ENCODE measurements around the gene RHOJ.

RHOJ gene

DNA sequence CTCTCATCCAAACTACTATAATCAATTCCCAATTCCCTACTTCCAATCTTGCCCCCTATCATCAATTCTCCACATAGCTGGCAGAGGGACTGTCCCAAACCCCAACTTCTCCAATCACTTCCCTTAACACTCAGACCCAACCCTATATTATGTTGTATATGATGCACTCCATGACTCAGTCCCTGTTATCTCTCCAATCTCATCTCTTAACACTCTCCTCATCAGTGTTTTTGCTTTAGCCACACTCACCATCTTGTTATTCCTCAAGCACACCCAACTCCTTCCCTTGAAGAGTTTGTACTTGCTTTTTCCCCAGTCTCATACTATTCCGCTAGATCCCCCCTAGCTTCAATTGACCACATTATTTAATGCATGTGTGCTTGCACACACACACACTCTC is 4.9 kb downstream of the RHOJ start:
- no peak for DNase-seq

DNA sequence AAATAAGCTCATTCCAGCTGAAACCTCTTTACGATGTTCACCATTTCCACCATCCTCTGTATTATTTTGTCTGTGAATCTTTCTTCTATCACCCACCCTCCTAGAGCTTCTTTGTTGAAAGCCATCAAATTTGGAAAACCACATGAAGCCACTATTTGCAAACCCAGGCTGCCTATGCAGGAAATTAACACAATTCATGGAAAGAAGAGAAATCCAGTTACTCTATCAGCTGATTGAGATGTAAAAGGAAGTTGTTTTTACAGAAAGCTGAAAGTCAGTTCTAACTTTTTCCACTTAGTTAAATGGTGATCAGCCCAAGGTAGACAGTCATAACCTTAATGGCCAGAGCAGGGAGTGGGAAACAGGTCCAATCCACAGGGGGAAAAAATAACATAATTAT is 6.6 kb downstream of the RHOJ start:
- no peak for DNase-seq

DNA sequence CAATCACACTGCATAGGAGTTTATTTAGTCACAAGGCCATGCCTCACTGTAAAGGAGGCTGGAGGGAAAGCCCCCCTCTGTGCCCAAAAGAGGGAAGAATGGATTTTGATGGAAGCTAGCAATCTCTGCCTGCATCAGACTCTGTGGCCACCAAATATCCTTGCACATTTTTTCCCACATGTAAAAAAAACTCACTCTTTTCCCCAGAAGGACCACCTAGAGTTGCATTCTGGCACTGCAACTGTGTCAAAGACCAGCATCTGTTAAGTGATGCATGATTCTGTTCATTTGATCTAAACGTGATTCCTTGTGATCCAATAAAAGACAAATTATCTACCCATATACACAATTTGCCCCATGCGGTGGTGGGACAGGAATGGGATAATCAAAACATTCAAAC is 8.0 kb downstream of the RHOJ start:
- no peak for DNase-seq

DNA sequence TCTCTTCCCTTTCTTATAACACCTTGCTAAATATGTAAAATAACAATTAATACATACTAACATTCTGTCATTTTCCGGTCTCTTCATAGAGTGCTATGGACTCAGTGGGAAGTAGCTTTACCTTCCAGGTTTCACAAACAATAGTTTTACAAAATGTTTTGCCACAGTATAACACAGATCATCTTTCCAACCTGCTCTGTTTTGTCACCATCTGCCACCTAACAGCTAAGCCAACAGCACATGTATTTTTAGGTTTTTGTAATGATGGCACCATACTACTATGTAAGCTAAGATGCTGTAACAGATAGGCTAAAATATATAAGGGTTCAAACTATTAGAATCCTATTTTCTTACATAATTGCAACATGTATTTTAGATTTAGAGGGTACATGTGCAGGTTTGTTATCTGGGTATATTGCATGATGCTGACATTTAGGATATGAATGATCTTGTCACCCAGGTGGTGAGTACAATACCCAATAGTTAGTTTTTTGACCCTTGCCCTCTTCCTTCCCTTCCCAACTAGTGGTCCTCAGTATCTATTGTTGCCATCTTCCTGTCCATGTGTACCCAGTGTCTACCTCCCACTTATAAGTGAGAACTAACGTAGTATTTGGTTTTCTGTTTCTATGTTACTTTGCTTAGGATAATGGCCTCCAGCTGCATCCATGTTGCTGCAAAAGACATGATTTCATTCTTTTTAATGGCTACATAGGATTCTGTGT is 8.7 kb downstream of the RHOJ start:
- DNase-seq, result no peak

DNA sequence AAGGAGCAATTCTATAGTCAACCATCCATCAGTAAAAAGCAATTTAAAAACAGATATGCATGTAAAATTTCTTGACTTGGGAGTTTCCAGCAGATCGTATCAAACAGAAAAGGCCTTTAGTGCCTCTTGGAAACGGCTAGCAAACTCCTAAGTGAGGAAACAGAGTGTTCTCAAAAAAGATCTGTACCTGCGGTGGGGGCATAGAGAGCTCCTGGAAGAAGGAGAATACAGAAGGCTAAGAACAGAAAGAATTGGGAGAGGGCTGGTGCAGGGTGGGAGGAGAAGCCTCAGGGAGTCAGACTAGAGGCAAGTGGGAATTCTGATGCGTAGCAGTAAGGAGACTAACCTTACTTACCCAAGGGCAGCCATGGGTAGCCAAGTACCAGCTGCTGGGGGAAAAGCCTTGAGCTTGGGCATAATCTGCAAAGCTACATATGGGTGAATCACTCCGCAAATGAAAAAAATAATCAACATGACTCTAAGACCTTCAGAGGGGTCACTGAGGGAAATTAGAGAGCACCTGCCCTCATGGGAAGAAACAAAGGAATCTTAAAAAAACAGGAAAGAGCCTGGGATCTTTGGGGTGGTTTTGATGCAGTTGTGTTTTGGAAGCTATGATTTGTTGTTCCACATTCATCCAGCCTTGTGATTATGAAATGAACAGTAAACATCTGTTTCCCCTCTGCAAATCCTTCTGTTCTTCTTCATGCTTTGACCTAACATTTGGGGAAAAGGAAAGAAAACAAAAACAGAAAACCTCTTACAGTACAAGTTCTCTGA is 10.4 kb downstream of the RHOJ start:
- no peak for DNase-seq

DNA sequence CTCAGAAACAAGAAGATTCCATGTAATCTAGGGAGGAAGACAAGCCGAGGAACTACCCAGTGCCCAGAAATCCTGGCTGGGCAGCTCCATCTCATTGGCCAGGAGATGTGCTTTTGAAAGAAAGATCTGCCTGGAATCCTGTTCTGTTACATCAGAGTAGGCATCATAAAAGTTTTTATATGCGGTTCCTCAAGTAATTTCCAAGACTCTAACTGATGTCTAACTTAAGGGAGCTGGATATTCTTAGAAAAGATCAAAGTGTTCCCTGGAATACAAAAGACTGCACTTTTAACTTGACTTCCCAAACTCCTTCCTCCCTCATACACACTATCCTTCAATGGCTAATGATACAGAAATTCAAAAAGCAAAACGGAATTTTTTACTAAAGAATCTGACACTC is 16.3 kb downstream of the RHOJ start:
- no peak for DNase-seq

DNA sequence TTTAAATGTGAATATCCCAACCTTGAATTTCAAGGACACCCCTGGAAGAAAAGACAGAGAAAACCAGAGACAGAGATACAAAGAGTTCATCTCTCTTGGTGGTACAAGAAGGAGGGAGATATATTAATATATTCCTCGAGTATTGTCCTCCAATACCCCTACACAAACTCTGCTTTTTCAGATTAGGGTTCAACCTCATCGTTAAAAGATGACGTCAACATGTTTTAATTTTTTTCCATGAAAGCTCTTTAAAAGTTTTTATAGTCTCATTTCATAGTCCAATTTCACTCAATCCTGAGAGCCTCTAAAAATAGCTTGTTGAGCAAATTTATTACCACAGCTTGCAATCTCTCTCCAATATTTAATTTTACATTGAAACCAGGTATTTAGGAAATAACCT is 19.4 kb downstream of the RHOJ start:
- DNase-seq, result no peak

DNA sequence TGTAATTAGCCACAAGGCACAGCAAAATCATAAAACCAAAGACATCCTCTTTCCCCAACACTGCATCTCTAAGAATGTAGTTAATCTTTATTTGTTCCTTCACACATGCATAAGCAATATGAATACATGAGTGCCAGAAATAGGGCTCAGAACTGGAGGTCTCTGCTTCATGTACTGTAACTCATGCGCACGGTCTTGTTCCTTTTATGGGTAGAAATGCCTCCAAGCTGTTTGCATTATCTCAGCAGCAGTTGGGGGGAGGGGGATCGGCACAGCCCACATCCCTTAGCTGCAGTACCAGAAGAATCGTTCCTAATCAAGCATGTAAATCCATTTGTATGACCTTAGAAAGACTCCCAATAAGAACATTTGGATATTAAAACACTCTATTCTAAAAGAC is 20.0 kb downstream of the RHOJ start:
- no peak for DNase-seq

DNA sequence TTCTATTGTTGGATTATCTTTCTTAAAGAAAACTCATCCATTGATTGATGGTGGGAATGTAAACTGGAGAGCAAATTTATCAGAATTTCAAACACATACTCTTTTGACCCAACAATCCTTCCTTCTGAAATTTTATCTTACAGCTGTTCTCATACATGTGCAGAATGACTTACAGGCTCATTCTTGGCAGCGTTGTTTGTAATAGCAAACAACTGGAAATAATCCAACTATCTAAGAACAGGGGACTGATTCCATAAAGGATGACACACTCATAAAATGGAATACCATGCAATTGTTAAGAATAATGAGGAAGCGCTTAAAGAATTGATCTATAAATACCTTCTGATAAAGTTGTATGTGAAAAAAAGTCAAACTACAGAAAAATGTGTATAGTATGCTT is 24.0 kb downstream of the RHOJ start:
- DNase-seq, result no peak

DNA sequence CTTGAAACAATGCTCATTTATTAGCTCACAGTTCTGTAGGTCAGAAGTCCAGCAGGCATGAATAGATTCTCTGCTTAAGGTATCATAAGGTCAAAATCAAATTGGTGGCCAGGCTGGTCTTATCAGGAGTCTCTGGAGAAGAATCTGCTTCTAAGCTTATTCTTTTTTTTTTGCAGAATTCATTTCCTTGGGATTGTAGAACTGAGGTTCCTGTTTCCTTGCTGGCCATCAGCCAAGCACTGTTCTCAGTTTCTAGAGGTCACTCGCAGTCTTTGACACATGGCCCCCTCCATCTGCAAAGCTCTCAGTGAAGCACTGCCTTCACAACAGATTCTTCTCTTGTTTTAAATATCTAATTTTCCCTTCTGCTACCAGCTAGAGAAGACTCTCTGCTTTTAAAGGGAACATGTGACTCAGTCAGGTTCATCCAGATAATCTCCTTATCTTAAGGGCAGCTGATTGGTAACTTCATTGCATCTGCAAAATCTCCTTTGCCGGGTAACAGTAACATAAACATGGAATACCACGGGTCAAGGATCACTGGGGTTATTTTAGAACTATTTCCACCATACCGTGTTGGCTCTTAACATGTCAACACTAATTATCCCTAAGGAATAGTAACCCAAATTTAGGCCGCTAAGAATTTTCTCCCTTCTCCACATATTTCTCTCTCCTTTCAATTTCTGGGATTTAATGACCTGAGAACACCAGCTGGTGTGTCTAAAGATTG is 25.3 kb downstream of the RHOJ start:
- DNase-seq, result no peak

DNA sequence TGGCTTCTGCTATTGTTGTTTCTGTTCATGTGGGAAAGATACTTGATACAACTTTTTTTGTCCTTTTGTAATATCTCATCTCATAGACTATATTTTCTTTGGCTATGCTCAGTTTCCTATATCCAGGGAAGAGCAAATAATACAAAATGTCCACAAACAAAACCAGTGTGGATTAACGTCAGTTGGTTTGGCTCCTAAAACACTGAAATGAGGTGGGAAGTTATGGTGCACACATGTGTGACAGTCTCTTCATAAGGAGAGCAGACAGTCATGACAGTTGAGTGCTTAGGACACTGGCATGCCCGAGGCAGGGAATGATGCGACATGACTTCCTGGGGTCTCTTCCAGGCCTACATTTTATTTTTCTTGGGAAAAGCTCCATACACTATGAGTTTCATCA is 27.5 kb downstream of the RHOJ start:
- no peak for DNase-seq

DNA sequence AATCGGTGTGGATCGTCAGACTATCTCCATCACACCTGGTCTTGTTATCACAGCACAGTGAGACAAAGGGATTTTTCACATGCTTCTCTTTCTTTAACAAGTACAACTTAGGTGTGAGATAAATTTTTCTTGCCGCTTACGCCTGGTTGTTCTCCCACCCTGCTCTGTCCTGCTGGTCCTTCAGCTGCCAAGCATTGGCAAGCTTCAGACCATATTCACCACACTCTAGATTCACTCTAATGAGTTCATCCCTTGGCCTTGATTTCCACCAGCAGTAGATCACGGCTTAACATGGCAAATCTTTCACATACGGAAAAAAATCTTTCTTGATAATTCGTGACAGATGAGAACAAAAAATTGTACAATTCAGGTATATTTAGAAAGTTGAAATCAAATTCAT is 33.5 kb downstream of the RHOJ start:
- DNase-seq, result no peak

DNA sequence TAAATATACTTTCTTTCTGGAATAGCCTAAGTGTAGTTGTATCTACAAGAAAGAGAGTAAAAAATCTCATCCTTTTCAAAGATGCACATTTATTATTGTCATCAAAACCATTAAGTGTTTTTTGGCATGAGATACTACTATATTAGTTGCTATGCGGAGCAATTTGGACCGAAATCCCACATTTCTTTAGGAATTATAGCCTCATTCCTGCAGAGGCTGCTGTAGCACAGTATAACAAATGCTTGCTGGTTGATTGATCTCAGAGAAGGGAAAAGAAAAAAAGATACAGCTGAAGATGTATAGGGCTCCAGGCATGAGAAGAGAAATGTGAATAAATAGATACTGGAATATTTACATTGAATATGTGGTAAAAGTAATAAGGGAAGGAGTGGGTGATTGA is 36.0 kb downstream of the RHOJ start:
- no peak for DNase-seq

DNA sequence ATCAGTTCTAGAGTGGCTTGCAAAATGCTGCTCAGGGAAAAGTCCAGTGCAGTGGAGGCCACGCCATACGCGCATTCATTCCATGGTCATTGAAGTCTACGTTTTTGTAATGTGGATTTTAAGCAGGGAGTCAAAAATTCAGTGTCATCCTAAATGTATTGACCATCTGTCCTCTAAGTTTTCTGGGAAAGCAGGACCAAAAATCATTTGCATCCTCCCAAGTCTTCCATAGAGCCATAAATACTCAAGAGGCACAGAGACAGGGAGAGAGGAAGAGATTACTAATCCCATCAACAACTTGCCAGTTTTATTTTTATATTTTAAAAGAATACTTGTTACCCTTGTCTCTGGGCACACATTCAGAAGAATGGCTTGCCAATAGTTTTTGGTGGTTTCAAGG is 36.9 kb downstream of the RHOJ start:
- no peak for DNase-seq

DNA sequence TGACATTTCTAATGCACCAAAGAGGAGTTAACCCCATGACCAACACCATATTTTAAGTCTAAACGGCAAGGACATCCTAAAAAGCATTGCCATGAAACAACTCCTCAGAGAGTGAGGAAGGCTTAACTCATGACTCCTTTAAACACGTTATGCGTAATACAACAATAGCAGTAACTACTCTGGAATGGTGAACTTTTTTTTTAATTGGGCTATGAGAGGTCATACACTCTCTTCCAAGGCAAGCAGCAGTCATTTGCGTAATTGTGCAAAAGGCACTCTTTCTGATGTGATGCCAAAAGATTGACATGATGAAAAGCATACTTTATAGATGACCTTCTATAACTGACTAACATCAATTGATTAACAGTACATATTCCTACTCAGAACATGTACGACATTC is 39.4 kb downstream of the RHOJ start:
- no peak for DNase-seq

DNA sequence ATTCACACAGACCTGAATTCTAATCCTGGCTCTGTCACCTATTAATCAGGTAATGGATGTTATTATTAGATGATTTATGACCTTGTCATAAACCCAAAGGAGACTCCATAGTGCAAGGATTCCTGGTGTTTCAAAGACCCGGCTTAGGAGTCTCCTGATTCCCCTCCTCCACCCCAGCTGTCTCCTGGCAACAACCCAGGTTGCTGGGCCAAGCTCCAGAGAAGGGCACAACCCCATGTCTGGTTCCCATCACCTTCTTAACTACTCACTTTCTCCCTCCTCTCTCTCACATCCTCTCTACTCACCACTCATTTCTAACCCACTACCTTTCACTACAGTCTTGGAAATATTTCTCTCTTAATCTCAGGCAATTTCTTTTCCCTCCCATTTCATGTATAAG is 41.6 kb downstream of the RHOJ start:
- DNase-seq, result no peak

DNA sequence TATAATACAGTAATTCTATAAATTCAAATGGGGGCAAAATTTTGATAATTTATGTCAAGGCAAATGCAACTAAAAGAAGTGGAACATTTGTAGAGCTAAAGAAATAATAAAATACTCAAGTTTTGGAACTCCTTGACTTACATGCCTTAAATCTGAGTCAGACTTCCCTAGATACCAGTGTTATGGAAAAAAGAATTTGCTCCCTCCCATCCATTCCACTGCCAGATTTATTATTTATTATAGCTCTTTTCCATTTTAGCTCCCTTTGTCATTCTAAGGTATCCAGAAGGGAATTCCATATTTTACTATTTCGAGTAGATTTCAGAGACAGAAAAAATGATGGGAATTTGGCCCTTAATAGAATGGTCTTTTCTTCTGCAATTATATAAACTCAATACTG is 44.0 kb downstream of the RHOJ start:
- no peak for DNase-seq

DNA sequence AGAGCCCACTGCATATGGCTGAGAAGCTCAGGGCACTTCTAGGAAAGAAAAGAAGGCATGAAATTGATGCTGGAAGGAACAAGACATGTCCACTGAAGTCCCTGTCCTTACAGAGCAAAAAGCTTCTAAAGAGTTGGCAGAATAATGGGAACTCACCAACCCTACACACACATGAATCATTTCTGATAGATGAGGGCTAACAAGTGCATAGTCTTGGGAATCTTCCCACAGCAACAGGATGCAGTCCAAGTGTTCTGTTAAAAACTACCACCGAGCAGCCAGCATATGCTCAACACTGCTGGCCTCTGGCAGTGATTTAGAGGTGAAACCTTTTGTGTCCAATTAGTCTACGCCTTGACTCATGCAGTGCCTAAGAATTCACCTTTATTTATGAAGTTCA is 44.8 kb downstream of the RHOJ start:
- no peak for DNase-seq

DNA sequence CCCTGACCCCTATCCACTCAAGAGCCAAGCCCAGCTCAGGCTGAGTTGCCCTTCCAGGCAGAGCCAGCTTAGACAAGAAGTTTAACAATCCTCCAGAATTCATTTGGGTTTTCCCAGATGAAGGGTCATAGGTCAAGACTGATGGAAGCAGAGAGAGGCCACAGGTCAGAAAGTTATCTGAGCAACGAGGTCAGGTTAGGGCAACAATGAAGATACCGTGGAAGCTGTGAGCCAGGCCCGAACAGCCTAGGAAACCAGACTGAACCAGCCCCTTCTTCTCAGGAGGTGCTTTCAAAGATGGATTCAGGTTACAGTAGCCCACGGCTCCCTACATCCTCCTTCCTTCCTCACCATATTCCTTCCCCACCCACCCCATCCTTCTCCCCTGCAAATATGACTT is 53.1 kb downstream of the RHOJ start:
- DNase-seq, result no peak

DNA sequence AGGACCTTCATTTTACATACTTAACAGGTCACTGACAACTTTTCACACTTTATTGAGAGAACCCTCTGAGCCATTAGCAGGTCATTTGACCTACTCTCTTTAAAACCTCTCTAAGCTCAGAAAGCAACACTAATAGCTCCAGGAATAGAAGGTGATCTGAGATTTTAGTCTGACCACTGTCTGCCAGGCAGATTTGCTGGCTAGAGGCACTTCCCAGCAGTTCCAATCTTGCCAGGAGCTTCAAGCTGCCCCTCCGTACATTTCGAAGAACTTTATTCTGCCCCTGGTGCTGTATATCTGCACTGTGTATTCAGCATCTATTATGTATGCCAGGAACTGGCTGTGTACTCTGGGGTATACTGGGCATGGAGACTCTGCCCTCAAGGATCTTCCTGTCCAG is 58.2 kb downstream of the RHOJ start:
- no peak for DNase-seq

DNA sequence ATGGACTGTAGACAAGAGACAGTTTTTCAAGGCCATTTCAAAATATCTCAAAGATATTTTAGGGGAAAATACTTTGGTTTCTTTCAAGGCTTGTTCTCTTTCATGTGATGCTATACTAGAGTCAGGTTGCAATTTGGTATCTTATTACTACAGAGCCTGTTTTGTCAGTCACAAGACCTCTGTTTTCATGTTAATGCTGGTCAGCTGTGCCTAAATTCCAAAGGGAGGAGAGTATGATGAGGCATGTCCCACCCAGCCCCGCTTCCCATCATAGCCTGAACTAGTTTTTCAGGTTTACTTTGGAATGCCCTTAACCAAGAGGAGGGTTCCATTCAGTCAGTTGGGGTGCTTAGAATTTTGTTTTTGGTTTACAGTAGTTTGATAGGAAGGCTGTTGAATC is 61.9 kb downstream of the RHOJ start:
- DNase-seq, result no peak

DNA sequence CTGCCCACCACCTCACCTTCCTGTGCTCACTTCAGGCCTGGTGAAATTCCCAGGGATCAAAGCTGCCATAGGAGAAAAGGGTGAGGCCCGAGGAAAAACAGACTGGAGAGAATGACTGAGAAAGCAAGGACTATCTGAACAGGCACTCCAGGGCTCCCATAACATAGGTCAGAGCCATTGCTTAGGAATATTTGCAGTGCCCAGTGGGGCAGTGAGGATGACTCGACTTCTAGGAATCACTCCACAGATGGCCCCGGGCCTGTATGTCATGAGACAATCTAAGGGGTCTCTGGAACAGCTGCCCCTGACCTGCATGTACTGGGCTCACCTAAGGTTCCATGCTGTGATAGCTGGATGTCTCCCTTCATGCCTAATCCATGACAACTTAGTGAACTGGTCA is 62.9 kb downstream of the RHOJ start:
- no peak for DNase-seq

DNA sequence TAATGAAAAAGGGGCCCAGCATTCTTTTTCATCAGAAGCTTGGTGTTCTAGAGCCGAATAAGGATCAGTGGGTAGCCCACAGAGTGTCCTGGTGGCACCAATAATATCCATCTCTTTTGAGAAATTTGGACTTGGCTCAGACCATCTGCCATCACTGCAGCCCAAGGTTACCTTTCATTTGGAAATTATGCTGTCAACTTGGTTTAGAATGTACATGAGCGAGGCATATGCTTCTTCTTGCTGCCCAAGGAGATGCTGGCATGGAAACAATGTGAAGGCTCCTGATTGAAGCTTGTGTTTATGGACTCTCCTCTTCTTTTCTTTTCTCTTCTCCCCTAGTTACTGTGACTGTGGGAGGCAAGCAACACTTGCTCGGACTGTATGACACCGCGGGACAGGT is 64.5 kb downstream of the RHOJ start:
- DNase-seq, result no peak

DNA sequence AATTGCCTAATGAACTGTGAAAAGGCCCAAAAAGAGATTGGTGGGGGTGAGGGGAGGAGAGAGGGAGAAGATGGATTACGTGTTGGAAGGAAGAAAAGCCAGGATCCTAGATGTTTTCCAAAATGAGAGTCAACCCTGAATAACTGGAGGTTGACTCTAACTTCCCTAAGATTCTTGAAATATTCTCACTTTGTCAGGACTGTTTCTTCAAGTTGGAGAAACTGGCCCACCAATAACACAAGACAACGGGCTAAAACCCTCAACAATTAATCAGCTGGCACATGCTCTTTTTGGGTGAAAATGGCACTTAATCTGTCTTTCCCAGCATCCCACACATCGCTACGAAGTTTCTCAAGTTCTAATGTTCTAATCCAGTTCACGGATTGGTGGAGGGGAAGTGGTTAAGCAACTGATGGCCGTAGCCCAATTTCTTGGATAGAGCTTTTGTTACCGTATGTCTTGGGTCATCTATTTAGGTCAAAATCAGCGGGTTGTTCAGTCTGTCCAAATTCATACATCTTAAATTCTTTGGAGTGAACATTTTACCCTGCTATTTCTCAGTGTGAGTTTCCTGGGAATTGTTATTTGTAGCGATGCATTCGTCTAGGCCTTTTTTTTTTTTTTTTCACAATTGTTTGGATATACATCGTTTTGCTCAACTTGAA is 65.5 kb downstream of the RHOJ start:
- no peak for DNase-seq

All from NCI-H1436 (cell line).